Mesenchymal stem cell (in vitro differentiated cells and primary cell): ENCODE measurements around the gene RBM10.

Experiments
- DNase-seq: peaks from one replicate; pipeline ENCODE4 v3.0.0-alpha.2; 2013
- H2AFZ ChIP-seq: one replicate; pipeline ENCODE4 v1.6.1; 2013; ENCODE audit warnings: low read depth, mild to moderate bottlenecking, control low read depth, inconsistent platforms, low read length, moderate library complexity
- H2AK5ac ChIP-seq: 2 replicates; pipeline ENCODE4 v1.6.1; 2013; ENCODE audit warnings: low read length, moderate library complexity, mild to moderate bottlenecking, inconsistent platforms; ENCODE audit not compliant: severe bottlenecking
- H2BK120ac ChIP-seq: one replicate; pipeline ENCODE4 v1.6.1; 2013; ENCODE audit warnings: low read depth, mild to moderate bottlenecking, inconsistent platforms, low read length, moderate library complexity
- H2BK12ac ChIP-seq, 2 experiments: one replicate each; pipeline ENCODE4 v1.6.1; 2013; ENCODE audit warnings: inconsistent platforms in 2 of 2, low read length in 2 of 2, mild to moderate bottlenecking in 2 of 2, moderate library complexity in 2 of 2, control low read depth in 1 of 2
- H2BK15ac ChIP-seq: one replicate; pipeline ENCODE4 v1.6.1; 2013; ENCODE audit warnings: mild to moderate bottlenecking, low read depth, inconsistent platforms; ENCODE audit not compliant: poor library complexity, severe bottlenecking
- H2BK5ac ChIP-seq: 2 replicates; pipeline ENCODE4 v1.6.1; 2013; ENCODE audit warnings: low read depth, mild to moderate bottlenecking, low read length, control low read depth, inconsistent platforms; ENCODE audit not compliant: poor library complexity, severe bottlenecking
- H3K14ac ChIP-seq, 2 experiments: one replicate each; pipeline ENCODE4 v1.6.1; 2013; ENCODE audit warnings: inconsistent platforms in 2 of 2, low read length in 2 of 2, control low read depth in 1 of 2, mild to moderate bottlenecking in 1 of 2, moderate library complexity in 1 of 2
- H3K18ac ChIP-seq, 2 experiments: one replicate each; pipeline ENCODE4 v1.6.1; 2013; ENCODE audit warnings: inconsistent platforms in 2 of 2, low read length in 2 of 2, control low read depth in 1 of 2, low read depth in 1 of 2, mild to moderate bottlenecking in 1 of 2
- H3K23ac ChIP-seq, 2 experiments: one replicate each; pipeline ENCODE4 v1.6.1; 2013; ENCODE audit warnings: inconsistent platforms in 2 of 2, low read length in 2 of 2, mild to moderate bottlenecking in 2 of 2, moderate library complexity in 2 of 2, control low read depth in 1 of 2
- H3K27ac ChIP-seq: 2 replicates; pipeline ENCODE4 v1.5.1; 2013; ENCODE audit warnings: mild to moderate bottlenecking, moderate library complexity, low read length, control low read depth, inconsistent platforms; ENCODE audit not compliant: poor library complexity, severe bottlenecking
- H3K27me3 ChIP-seq, 2 experiments: 2 replicates each; pipeline versions ENCODE4 v1.6.1 to v1.7.0; 2013; ENCODE audit warnings: low read length in 2 of 2, mild to moderate bottlenecking in 2 of 2, moderate library complexity in 2 of 2, control low read depth in 1 of 2, inconsistent platforms in 1 of 2; ENCODE audit not compliant: control insufficient read depth in 1 of 2, insufficient read depth in 1 of 2
- H3K36me3 ChIP-seq, 2 experiments: 2 replicates each; pipeline versions ENCODE4 v1.6.1 to v1.7.0; 2013; ENCODE audit warnings: low read length in 2 of 2, control low read depth in 1 of 2, inconsistent platforms in 1 of 2, low read depth in 1 of 2, mild to moderate bottlenecking in 1 of 2; ENCODE audit not compliant: insufficient read depth in 2 of 2, control insufficient read depth in 1 of 2
- H3K4ac ChIP-seq, 2 experiments: one replicate each; pipeline ENCODE4 v1.6.1; 2013; ENCODE audit warnings: inconsistent platforms in 2 of 2, low read length in 2 of 2, mild to moderate bottlenecking in 2 of 2, moderate library complexity in 2 of 2, control low read depth in 1 of 2, low read depth in 1 of 2
- H3K4me1 ChIP-seq: 2 replicates; pipeline ENCODE4 v1.6.1; 2013; ENCODE audit warnings: low read depth, low read length, control low read depth; ENCODE audit not compliant: control insufficient read depth, insufficient read depth
- H3K4me2 ChIP-seq: 2 replicates; pipeline ENCODE4 v1.6.1; 2013; ENCODE audit warnings: low read length, mild to moderate bottlenecking, inconsistent platforms; ENCODE audit not compliant: poor library complexity, severe bottlenecking
- H3K4me3 ChIP-seq, 2 experiments: 2 replicates each; pipeline versions ENCODE4 v1.5.1 to v1.7.0; 2013; ENCODE audit warnings: low read length in 2 of 2, mild to moderate bottlenecking in 2 of 2, control low read depth in 1 of 2, low read depth in 1 of 2; ENCODE audit not compliant: insufficient read depth in 1 of 2
- H3K79me1 ChIP-seq: replicated peaks from 2 replicates; pipeline ENCODE4 v1.6.1; 2013; ENCODE audit warnings: mild to moderate bottlenecking, control low read depth, low read length, inconsistent platforms; ENCODE audit not compliant: poor library complexity, severe bottlenecking
- H3K9ac ChIP-seq: 2 replicates; pipeline ENCODE4 v1.7.0; 2013; ENCODE audit warnings: mild to moderate bottlenecking, low read length, moderate library complexity
- H3K9me3 ChIP-seq: 2 replicates; pipeline ENCODE4 v1.7.0; 2013; ENCODE audit warnings: mild to moderate bottlenecking, low read length; ENCODE audit not compliant: control insufficient read depth
- H4K8ac ChIP-seq: one replicate; pipeline ENCODE4 v1.6.1; 2013; ENCODE audit warnings: inconsistent platforms, mild to moderate bottlenecking, low read length, moderate library complexity
- H4K91ac ChIP-seq: one replicate; pipeline ENCODE4 v1.6.1; 2013; ENCODE audit warnings: mild to moderate bottlenecking, low read length, inconsistent platforms
- WGBS: methylation state at CpG from one replicate; pipeline ENCODE4 v1.1.7; 2013; ENCODE audit warnings: mixed read lengths; 5-methylcytosine and 5-hydroxymethylcytosine counted together

The RBM10 gene

GRCh38 chrX:47172549-47172948, 27.5 kb downstream of the RBM10 start:
- H2AFZ ChIP-seq: no peak overlapping the region
- H3K4ac ChIP-seq: no peak overlapping the region
- H3K27me3 ChIP-seq: peaks cover 0 to 41% of the 10 kb centered on the region in 2 experiments
- H3K9ac ChIP-seq: no peak overlapping the region
- DNase-seq: no peak
- H2BK12ac ChIP-seq: no peak overlapping the region
- peaks cover 63 to 80% of the 10 kb centered on the region in 2 experiments for H3K36me3 ChIP-seq
- no peak overlapping the region for H3K4me2 ChIP-seq
- no peak overlapping the region for H4K91ac ChIP-seq
- H3K14ac ChIP-seq: no peak overlapping the region
- no peak overlapping the region for H2AK5ac ChIP-seq
- no peak overlapping the region for H2BK5ac ChIP-seq
- no peak overlapping the region for H3K4me3 ChIP-seq
- no peaks in the 10 kb centered on the region for H3K9me3 ChIP-seq
- H3K27ac ChIP-seq: no peak overlapping the region
- WGBS: 97% methylated on average over 6 of the region's 7 CpGs
- no peak overlapping the region for H3K18ac ChIP-seq
- no peak overlapping the region for H2BK120ac ChIP-seq
- H3K79me1 ChIP-seq: peaks cover 46% of the 10 kb centered on the region
- no peaks in the 10 kb centered on the region for H3K4me1 ChIP-seq
- H4K8ac ChIP-seq: no peak overlapping the region
- no peak overlapping the region for H3K23ac ChIP-seq
- H2BK15ac ChIP-seq: no peak overlapping the region

DNA sequence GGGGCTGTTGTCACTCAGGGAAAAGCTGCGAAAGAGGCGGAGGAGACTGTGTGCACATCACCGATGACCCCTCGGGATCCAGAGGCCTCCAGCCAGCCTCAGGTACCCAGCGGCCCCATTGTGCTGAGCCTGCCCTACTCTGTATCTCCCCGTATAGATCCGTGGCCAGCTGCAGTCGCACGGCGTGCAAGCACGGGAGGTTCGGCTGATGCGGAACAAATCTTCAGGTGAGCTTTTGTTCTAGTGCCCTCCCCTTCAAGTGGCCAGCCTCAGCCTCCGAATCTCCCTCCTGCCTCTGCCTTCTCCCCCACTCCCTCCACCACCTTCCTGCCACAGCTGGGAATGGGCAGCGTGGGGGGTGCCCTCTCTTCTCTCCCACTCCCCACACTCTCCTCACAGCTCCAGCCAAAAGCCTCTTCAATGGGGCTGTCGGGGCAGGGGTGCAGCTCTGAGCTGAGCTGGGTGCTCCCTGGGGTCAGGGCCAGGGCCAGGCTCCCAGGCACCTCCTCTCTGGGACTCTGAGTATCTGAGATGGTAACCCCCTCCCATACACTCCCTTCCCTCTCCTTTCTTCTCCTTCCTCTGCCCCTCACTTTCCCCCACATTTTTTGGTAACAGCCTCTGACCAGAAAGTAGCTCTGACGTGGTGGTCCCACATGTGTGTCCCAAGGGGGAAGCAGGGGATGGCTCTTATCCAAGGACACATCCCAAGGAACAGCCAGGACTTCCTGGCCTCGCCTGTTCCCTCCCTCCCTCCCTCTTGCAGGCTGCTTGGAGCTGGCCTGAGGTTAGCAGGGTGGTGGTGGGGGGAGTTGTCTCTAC, 28.2 kb downstream of the RBM10 start:
- no peak overlapping the region for H3K9ac ChIP-seq
- H3K27ac ChIP-seq: no peak overlapping the region
- no peaks in the 10 kb centered on the region for H3K4me1 ChIP-seq
- H3K27me3 ChIP-seq: peaks cover 0 to 47% of the 10 kb centered on the region in 2 experiments
- H3K18ac ChIP-seq: no peak overlapping the region
- DNase-seq: no peak
- H4K8ac ChIP-seq: no peak overlapping the region
- H3K36me3 ChIP-seq: peaks cover 68 to 87% of the 10 kb centered on the region in 2 experiments
- H3K14ac ChIP-seq: no peak overlapping the region
- H3K4me2 ChIP-seq: no peak overlapping the region
- no peak overlapping the region for H4K91ac ChIP-seq
- H2BK5ac ChIP-seq: no peak overlapping the region
- peaks cover 49% of the 10 kb centered on the region for H3K79me1 ChIP-seq
- H2BK15ac ChIP-seq: no peak overlapping the region
- WGBS: 97% methylated on average over 17 of the region's 18 CpGs
- H3K23ac ChIP-seq: no peak overlapping the region
- no peak overlapping the region for H2BK120ac ChIP-seq
- H3K4me3 ChIP-seq: no peak overlapping the region
- H3K4ac ChIP-seq: no peak overlapping the region
- H2AK5ac ChIP-seq: no peak overlapping the region
- no peaks in the 10 kb centered on the region for H3K9me3 ChIP-seq
- no peak overlapping the region for H2BK12ac ChIP-seq
- H2AFZ ChIP-seq: no peak overlapping the region

GRCh38 chrX:47174376-47174775, 29.4 kb downstream of the RBM10 start:
- Histone ChIP-seq H3K9ac (no peak overlapping the region), H3K4ac (no peak overlapping the region), H2BK5ac (no peak overlapping the region), H3K9me3 (no peaks in the 10 kb centered on the region), H2AK5ac (no peak overlapping the region), H3K4me1 (peaks cover 3% of the 10 kb centered on the region), H3K27ac (no peak overlapping the region), H4K91ac (no peak overlapping the region), H3K23ac (no peak overlapping the region), H3K4me3 (no peak overlapping the region), H3K4me2 (no peak overlapping the region), H2AFZ (no peak overlapping the region), H3K14ac (no peak overlapping the region), H3K36me3 (peaks cover 64 to 95% of the 10 kb centered on the region in 2 experiments), H2BK12ac (no peak overlapping the region), H3K79me1 (peaks cover 49% of the 10 kb centered on the region), H4K8ac (no peak overlapping the region), H2BK15ac (no peak overlapping the region), H2BK120ac (no peak overlapping the region), H3K27me3 (peaks cover 0 to 49% of the 10 kb centered on the region in 2 experiments), H3K18ac (no peak overlapping the region)
- DNase-seq: no peak
- 98% methylated on average over 12 of the region's 12 CpGs for WGBS

GRCh38 chrX:47174846-47175587, 30.0 kb downstream of the RBM10 start:
- Histone ChIP-seq H3K27me3 (peaks cover 0 to 45% of the 10 kb centered on the region in 2 experiments), H2AK5ac (no peak overlapping the region), H3K36me3 (peaks cover 67 to 95% of the 10 kb centered on the region in 2 experiments), H4K8ac (no peak overlapping the region), H3K4me3 (no peak overlapping the region), H3K79me1 (peaks cover 46% of the 10 kb centered on the region), H3K27ac (no peak overlapping the region), H4K91ac (no peak overlapping the region), H2AFZ (no peak overlapping the region), H3K9ac (no peak overlapping the region), H3K18ac (no peak overlapping the region), H3K14ac (no peak overlapping the region), H2BK12ac (no peak overlapping the region), H3K23ac (no peak overlapping the region), H2BK120ac (no peak overlapping the region), H3K4me2 (no peak overlapping the region), H2BK15ac (no peak overlapping the region), H3K4ac (no peak overlapping the region), H2BK5ac (no peak overlapping the region), H3K4me1 (peaks cover 3% of the 10 kb centered on the region), H3K9me3 (no peaks in the 10 kb centered on the region)
- DNase-seq: no peak
- WGBS: 96% methylated on average over 23 of the region's 23 CpGs
